ENCODE results near the gene AAGAB.
"Not testable (repeated sequence)": the region's sequence is repeated elsewhere in the genome, so short reads cannot be mapped to it uniquely, and the experiment has no call there.

AAGAB gene
- total RNA-seq, result 23.6 to 65.0 (median 42.6) reads per million in 17 experiments

DNA sequence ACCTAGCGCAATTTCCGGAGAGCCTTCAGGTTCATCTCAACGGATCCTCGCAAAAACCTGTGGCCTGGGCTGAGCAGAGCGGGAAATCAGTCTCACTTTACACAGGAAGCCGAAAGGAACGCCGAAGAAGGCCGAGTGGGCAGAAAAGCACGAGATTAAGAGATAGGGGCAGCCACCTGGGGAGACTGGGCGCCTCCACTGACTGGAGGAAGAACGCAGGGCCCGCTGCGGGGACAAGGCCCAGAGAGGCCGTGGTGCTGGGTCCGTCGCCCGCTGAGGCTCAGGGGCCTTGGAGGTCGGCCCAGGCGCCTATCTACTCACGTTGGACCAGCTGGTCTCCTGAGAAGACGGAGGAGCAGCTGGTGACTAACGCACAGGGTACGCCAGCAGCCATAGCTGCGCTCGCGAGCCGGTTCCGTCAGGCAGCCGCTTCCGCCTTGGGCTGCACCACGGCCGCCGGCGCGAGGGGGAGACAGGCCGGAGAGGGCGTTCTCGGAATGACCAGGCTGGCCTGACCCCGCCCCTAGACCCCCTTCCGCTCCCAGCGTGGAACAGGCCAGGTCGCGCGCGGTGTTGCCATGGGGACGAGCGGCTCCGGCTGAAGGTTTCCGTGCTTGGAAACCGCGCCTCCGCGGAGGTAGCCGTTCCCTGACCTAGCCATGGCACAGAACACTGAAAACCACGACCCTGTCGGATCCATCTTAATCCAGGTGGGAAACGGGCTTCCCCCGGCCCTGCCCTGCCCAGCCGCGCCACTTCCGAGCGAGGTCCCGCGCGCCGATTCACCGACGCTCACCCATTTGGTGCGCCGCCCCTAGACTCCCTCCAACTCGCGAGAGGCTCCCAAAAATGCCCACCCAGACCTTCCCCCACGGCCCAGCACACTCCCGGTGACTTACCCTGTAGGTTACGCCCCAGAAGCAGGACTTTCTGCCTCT is at the start of gene AAGAB, which contains the start of gene IQCH:
TSS of gene AAGAB (minus strand) at position 424 of the 938 bp plus-strand sequence. CDS start at position 394, 30 bp downstream.
TSS of gene IQCH (plus strand) at position 549 of the 938 bp plus-strand sequence. CDS start at position 660, 111 bp downstream.
- DNase-seq, result peak; percentile 98 to 99 (median 98)

DNA sequence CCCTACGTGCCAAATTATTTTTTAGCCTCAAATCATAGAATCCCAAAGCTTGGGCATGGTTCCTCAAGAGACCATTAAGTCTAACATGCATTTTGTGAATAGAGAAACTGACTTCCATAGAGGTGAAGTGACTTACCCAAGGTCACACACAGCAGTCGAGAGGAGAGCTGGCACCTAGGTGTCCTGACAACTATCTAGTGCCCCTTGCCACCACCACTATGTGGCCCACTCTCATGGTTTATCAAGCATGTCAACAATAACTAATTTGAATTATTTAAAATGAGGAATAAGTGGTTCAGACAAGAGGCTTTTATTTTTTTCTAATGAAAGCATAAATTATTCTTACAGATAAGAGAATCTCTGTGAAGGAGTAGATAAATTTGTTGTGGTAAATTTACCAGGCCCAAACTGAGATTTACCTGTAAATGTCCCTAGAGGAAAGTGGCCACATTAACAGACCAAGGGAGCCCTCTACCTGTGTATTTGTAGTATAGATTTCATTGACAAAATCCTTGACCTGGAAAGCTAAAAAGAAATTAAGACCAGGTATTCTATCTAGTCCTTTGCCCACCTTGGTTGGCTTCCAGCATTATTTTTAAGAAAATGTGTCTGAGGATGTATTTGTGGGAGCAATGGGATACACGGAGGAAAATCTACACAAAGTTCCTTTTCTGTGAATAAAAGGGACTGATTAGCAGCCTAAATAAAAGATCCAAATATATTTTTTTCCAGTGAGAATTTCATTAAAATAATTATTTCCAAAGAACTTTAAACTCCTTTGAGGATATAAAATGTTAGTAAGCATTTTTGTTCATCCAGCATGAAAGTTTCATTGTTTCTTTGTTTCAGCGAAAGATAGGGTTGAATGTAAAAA is 49.3 kb upstream of the AAGAB start:
- DNase-seq, result peak in 3 of 4 experiments; percentile 19 to 43 (median 36)

DNA sequence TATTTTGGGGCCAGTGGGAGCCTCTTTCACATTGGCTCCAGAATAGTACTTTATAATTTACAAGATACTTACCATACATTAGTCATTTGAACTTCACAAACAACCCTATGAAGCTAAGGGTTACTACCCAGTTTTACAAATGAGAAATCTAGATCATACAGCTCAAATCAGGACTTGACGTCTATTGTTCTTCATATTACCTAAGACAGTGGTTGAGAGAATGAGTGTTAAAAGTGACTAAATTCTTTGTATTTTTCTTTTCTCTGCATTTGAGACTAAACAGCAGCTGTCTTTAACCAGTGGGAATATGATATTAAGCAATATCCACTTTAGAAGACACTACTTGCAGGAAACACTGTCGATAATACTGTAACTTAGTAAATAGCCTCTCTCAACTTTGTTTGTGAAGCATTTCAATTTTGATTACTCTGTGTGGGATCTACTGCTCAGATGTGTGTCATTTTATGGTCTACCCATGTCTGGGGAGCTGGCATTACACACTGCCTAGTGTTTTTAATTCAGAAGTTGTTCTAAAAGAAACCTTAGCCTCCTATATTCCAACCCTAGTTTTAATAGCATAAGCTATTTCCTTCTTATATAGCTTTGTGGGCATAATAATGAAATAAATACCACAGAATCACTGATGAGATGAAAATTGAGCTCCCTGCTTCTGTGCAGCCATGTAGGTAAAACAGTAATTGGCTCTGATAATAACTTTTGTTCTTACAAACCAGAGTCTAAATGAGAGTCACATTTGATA is 46.0 kb upstream of the AAGAB start:
- DNase-seq, result no peak

DNA sequence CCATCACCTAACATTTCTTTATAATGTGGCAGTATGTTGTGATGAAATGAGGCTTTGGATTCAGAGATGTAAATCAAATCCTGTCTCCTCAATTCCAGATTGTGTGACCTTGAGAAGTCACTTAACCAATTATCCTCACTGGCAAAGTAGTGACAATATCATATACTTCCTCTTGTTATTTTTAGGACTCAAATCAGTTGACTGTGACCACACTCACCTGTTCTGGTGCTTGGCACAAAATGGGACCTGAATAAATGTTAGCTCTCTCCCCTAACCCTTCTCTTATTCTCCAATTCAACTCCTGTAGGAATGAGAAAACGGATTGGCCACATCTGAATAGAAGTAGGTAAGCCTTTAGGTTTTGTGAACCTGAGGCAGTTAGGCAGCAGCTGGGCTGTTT is 42.2 kb upstream of the AAGAB start:
- DNase-seq, result no peak

GRCh38 chr15:67296188-67296587 is 41.7 kb upstream of the AAGAB start:
- DNase-seq, result peak in 3 of 4 experiments; percentile 19 to 27 (median 23)

DNA sequence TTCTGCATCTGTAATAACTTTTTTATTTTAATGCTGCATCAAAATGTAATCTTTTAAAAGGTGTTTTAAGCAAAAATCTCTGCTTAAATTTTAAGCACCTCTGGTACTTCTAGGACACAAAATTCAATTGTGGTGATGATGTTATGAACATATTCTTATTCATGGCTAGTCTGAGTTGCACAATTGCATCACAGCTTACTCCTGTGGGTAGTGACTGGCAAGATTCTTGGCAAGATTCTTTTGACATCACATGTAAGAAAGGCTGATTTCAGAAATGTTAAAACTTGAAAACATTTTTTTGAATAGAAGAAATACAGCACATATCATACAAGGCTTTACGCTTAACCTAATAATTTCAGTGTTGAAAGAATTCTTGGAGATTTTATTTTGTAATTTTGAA is 35.9 kb upstream of the AAGAB start:
- peak in 1 of 4 experiments; percentile 5 for DNase-seq

- DNase-seq, result not testable (repeated sequence)
These were observed 31.9 kb upstream of the AAGAB start for GRCh38 chr15:67286400-67286799.

DNA sequence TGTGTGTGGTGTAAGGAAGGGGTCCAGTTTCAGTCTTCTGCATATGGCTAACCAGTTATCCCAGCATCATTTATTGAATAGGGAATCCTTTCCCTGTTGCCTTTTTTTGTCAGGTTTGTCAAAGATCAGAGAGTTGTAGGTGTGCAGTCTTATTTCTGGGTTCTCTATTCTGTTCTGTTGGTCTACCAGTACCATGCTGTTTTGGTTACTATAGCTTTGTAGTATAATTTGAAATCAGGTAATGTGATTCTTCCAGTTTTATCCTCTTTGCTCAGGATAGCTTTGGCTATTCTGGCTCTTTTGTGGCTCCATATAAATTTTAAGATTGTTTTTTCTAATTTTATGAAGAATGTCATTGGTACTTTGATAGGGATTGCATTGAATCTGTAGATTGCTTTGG is 31.2 kb upstream of the AAGAB start:
- DNase-seq, result not testable (repeated sequence)

GRCh38 chr15:67281714-67282113 is 27.3 kb upstream of the AAGAB start:
- no peak for DNase-seq

GRCh38 chr15:67280217-67280616 is 25.8 kb upstream of the AAGAB start:
- no peak for DNase-seq

GRCh38 chr15:67276666-67277065 is 22.2 kb upstream of the AAGAB start:
- no peak for DNase-seq

GRCh38 chr15:67274236-67274635 is 19.8 kb upstream of the AAGAB start:
- no peak for DNase-seq

DNA sequence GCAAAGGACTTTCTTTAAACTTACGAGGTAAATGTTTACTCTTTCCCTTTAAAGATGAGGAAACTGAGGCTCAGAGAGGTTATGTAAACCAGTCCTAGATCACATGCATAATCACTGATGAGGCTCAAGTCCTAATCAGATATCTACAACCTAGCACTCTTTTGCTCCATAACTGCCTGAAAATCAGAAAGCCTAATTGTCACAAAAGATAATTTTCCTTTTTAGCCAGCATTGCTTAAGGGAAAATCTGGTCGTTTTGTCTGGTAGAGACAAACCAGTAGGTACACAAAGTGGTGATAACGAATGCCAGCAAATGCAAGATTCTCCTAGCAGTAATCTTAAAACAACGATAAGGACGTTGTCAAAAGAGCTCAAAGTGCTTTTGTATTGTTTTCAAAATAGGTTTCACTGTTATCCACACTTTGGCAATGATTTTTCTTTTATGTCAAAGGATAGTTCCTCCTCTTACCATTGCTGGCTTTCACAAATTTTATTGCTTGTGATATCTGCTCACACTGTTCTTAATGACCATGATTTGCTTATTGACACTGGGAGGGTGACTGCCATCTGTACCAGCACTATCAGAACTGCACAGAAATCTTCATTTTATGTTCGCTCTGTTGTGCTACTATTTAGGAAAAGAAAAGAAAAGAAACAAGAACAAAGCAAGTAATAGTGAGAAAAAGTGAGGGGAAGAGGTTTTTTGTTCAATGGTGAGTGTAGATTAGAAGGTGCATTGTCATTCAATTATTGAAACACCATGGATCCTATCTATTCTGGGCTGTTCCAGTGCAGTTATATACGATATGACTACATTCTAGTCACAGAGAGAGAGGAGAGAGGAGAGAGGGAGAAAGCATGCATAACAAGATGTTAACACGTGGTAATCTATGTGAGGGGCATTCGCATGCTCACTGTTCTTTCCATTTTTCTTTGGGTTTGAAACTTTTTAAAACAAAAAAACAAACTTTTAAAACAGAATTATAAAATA is 13.8 kb upstream of the AAGAB start:
- DNase-seq, result no peak

DNA sequence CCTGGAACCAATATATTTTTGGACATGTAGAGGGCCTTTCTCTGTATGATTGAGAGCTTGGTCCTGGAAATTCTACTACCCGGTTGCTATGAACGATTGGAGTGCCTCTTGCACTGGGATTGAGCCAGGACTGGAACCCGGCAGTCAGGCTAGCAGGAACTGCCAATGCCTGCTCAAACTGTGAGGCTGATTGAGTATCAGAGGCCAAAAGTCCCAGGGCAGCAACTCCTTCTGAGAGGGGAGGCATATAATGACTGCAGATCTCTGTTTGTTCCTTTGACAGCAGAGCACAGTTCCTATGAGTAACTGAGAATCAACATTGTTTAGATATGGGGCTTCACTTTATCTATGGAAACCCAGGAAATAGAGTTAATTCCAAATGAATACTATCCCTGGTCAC is 13.0 kb upstream of the AAGAB start:
- DNase-seq, result no peak

DNA sequence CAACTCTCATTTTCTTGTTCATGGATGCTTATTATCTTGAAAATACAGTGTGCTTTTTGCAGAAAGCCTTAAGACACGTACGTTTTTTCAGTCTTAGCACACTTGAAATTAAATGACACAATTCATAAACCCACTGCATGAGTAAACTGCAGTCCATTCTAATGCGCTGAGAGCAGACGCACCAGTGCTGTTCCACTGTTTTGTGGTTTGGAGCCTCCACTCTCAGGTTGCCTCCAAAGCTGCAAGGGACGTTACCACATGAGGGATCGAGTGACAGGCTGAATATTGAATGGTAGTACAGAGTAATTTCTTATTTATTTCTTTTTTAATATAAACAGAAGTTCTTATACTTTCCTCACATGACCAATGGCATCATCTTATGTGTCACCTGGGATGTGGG is 12.4 kb upstream of the AAGAB start:
- no peak for DNase-seq

GRCh38 chr15:67259806-67260205 is 5.3 kb upstream of the AAGAB start:
- DNase-seq, result no peak

GRCh38 chr15:67259379-67259778 is 4.9 kb upstream of the AAGAB start:
- DNase-seq, result no peak

DNA sequence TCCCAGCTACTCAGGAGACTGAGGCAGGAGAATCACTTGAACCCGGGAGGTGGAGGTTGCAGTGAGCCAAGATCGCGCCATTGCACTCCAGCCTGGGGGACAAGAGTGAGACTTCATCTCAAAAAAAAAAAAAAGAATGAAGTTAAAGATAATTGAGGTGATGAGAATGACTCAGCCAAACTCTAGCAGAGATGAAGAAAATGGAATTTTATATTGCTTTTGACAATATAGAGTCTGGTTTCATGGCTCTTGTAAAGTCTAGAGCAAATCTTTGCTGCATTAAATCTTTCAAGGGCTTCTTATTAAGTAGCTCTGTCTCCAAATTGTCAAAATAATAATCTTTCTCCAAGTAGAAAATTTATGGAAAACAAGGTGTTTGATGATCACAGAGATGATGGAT is 4.0 kb upstream of the AAGAB start:
- DNase-seq, result not testable (repeated sequence)

GRCh38 chr15:67256051-67256450 is 1.6 kb upstream of the AAGAB start:
- no peak for DNase-seq

DNA sequence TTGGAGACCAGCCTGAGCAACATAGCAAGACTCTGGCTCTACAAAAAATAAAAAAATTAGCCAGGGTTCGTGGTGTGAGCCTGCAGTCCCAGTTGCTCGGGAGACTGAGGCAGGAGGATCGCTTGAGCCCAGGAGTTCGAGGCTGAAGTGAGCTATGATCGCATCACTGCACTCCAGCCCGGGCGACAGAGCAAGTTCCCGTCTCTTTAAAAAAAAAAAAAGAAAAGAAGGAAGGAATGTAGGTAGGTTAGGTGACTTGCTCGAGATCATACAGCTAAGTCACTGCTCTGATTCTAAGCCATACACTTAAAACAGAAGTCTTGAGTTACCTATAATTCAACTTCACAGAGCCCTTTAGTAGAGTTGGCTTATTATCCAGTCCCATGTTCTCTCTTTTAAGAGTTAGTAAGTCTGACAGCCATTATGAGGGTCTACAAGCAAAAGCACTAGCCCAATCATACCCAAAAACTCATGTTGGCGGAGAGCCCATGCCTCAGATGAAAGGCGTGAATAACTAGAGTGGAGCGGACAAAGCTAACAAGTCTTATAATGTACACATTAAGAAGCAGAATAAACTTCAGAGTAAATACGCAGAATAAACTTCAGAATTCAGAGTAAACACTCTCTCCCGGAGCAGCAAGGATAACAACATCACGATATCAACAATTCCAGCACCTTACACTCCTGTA is 768 bp downstream of the AAGAB start:
- peak in 1 of 4 experiments; percentile 1 for DNase-seq
